Measurements from ENCODE around the gene REPIN1. TPM values are rescaled to one million over a fixed set of nuclear protein-coding genes. Genes with fewer than 3 reads are reported as not detected.

REPIN1 gene
- total and polyA plus RNA-seq, 9 of the 15 experiments (the other 6 are each of a cell fraction or from before 2014, with no cell fraction given): 8.1 to 283 (median 94.3) TPM

- no peak for DNase-seq (ENCODE audit: extremely low read depth in 1 of 4, low spot score in 3 of 4)
- in situ Hi-C loops (cut with MboI): no loop called here
- Histone ChIP-seq H3K9me1 (ENCODE audit: control insufficient read depth, insufficient read depth, low read length) (peaks cover 2% of the 10 kb centered on the region), H3K79me2 (ENCODE audit: control insufficient read depth, insufficient read depth, low read length) (peaks cover 23% of the 10 kb centered on the region; the same call in 2 of the 3 replicates), H3K36me3 (ENCODE audit: control insufficient read depth, insufficient read depth, low read length) (peaks cover 13% of the 10 kb centered on the region; the same call in 1 of the 3 replicates), H3K9me3 (replicated peaks; ENCODE audit: control insufficient read depth, insufficient read depth, low read depth, low read length) (no peaks in the 10 kb centered on the region), H3K4me2 (ENCODE audit: insufficient read depth, low read length) (peak overlapping the region; percentile 82), H3K4me1 (replicated peaks in 1 of 2; ENCODE audit: control insufficient read depth in 2 of 2, insufficient read depth in 2 of 2, low read length in 2 of 2) (peaks cover 42 to 64% of the 10 kb centered on the region in 2 experiments), H3K9ac (ENCODE audit: insufficient read depth in 1 of 2, low read depth in 2 of 2, low read length in 2 of 2) (peak overlapping the region; percentile 91 to 94), H3K27me3 (ENCODE audit: control insufficient read depth in 2 of 2, insufficient read depth in 2 of 2, low read length in 2 of 2) (no peaks in the 10 kb centered on the region), H2AFZ (ENCODE audit: low read depth, low read length) (peak overlapping the region; percentile 93), H3K27ac (ENCODE audit: extremely low read depth, low read depth, low read length) (peak overlapping the region; percentile 95), H3K4me3 (peak overlapping the region; percentile 65), H4K20me1 (replicated peaks; ENCODE audit: control insufficient read depth, insufficient read depth, low read length) (no peaks in the 10 kb centered on the region)
- 19% methylated on average over 2 of the region's 2 CpGs for WGBS (ENCODE audit: insufficient coverage, low coverage, missing lambda C conversion rate)
- POLR2A ChIA-PET: interaction anchor here (0.6 to 1.6 kb wide), 10 partner anchors 12 to 88 kb away, joined by 3 to 5 read pairs (median 4); partner anchors contain the start of gene REPIN1
- no TSS peak for BruUV-seq (replicated peaks)
- intact Hi-C loops (cut with micrococcal nuclease): no loop called here
- CTCF ChIA-PET (ENCODE audit: low intra/inter-chr PET ratio): no interaction called here
- no peak for ATAC-seq
- FAIRE-seq: peak; percentile 26
- TF ChIP-seq, protein P1, sequence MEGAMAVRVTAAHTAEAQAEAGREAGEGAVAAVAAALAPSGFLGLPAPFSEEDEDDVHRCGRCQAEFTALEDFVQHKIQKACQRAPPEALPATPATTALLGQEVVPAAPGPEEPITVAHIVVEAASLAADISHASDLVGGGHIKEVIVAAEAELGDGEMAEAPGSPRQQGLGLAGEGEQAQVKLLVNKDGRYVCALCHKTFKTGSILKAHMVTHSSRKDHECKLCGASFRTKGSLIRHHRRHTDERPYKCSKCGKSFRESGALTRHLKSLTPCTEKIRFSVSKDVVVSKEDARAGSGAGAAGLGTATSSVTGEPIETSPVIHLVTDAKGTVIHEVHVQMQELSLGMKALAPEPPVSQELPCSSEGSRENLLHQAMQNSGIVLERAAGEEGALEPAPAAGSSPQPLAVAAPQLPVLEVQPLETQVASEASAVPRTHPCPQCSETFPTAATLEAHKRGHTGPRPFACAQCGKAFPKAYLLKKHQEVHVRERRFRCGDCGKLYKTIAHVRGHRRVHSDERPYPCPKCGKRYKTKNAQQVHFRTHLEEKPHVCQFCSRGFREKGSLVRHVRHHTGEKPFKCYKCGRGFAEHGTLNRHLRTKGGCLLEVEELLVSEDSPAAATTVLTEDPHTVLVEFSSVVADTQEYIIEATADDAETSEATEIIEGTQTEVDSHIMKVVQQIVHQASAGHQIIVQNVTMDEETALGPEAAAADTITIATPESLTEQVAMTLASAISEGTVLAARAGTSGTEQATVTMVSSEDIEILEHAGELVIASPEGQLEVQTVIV (CRISPR knock-in tag; IDR thresholded peaks at IDR 0.05; ENCODE audit: borderline replicate concordance): no peak
- TF ChIP-seq ZNF551 (CRISPR knock-in tag; IDR thresholded peaks at IDR 0.05) (no peak), ZNF12 (CRISPR knock-in tag; IDR thresholded peaks at IDR 0.05) (no peak), ARNT (IDR thresholded peaks at IDR 0.05) (no peak), RBBP5 (IDR thresholded peaks at IDR 0.05; ENCODE audit: borderline replicate concordance, insufficient read depth, low read length, poor library complexity, severe bottlenecking) (no peak), SNIP1 (IDR thresholded peaks at IDR 0.05; ENCODE audit: low read depth) (no peak), PRPF4 (IDR thresholded peaks at IDR 0.05; ENCODE audit: insufficient read depth, low read depth, low read length, poor library complexity, severe bottlenecking) (no peak), BMI1 (IDR thresholded peaks at IDR 0.05; ENCODE audit: low read length) (no peak), NFE2 (IDR thresholded peaks at IDR 0.05; ENCODE audit: low read depth) (no peak), PTTG1 (tag; IDR thresholded peaks at IDR 0.05; ENCODE audit: low read depth) (no peak), ZNF224 (CRISPR knock-in tag; IDR thresholded peaks at IDR 0.05) (no peak), ZNF655 (CRISPR knock-in tag; IDR thresholded peaks at IDR 0.05) (no peak), KDM1A (IDR thresholded peaks at IDR 0.05) (peak in 1 of 2 experiments; percentile 23; a peak in 1 of 4 replicates), GTF3C2 (IDR thresholded peaks at IDR 0.05; ENCODE audit: borderline replicate concordance, extremely low read depth, insufficient read length) (no peak), SREBF2 (CRISPR knock-in tag; IDR thresholded peaks at IDR 0.05) (no peak)
- TF ChIP-seq, protein P2, sequence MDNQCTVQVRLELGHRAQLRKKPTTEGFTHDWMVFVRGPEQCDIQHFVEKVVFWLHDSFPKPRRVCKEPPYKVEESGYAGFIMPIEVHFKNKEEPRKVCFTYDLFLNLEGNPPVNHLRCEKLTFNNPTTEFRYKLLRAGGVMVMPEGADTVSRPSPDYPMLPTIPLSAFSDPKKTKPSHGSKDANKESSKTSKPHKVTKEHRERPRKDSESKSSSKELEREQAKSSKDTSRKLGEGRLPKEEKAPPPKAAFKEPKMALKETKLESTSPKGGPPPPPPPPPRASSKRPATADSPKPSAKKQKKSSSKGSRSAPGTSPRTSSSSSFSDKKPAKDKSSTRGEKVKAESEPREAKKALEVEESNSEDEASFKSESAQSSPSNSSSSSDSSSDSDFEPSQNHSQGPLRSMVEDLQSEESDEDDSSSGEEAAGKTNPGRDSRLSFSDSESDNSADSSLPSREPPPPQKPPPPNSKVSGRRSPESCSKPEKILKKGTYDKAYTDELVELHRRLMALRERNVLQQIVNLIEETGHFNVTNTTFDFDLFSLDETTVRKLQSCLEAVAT (IDR thresholded peaks at IDR 0.05): peak in 1 of 2 experiments; percentile 30; a peak in 1 of 4 replicates
Measured at GRCh38 chr7:150406312-150406566, 37.6 kb downstream of the REPIN1 start.

Measured in K562 (cell line).